T-helper 2 cell treated with Interferon-gamma antibody and Interleukin-4, amounts not matched to agents 5 μg/mL and 100 μg/mL, for 36 hours (primary cell): ENCODE data around the gene EHD1.

Experiments used
- DNase-seq: peaks from one replicate; pipeline ENCODE4 v3.0.0; 2021; ENCODE audit warnings: low spot score
- H3K27ac Mint-ChIP-seq: one replicate; pipeline ENCODE4 v1.8.0; 2021; ENCODE audit warnings: mild to moderate bottlenecking, mixed read lengths
- H3K27me3 Mint-ChIP-seq: one replicate; pipeline ENCODE4 v1.8.0; 2021; ENCODE audit warnings: low read depth, mixed read lengths
- H3K36me3 Mint-ChIP-seq: one replicate; pipeline ENCODE4 v1.8.0; 2021; ENCODE audit warnings: low read depth, mixed read lengths
- H3K4me1 Mint-ChIP-seq: one replicate; pipeline ENCODE4 v1.8.0; 2021; ENCODE audit warnings: low read depth, mixed read lengths
- H3K4me3 Mint-ChIP-seq: one replicate; pipeline ENCODE4 v1.8.0; 2022; ENCODE audit warnings: mild to moderate bottlenecking, moderate library complexity, mixed read lengths
- H3K9me3 Mint-ChIP-seq: one replicate; pipeline ENCODE4 v1.8.0; 2021; ENCODE audit warnings: mixed read lengths

Gene EHD1

GRCh38 chr11:64877390-64878222 is 815 bp downstream of the EHD1 start:
- H3K9me3 Mint-ChIP-seq: no peaks in the 10 kb centered on the region
- H3K27me3 Mint-ChIP-seq: no peaks in the 10 kb centered on the region
- H3K4me3 Mint-ChIP-seq: peak overlapping the region; percentile 97
- H3K4me1 Mint-ChIP-seq: peaks cover 59% of the 10 kb centered on the region
- DNase-seq: peak; percentile 65
- H3K36me3 Mint-ChIP-seq: peaks cover 44% of the 10 kb centered on the region
- H3K27ac Mint-ChIP-seq: peak overlapping the region; percentile 79

- no peaks in the 10 kb centered on the region for H3K9me3 Mint-ChIP-seq
- peaks cover 62% of the 10 kb centered on the region for H3K4me1 Mint-ChIP-seq
- peak overlapping the region; percentile 97 for H3K4me3 Mint-ChIP-seq
- peaks cover 47% of the 10 kb centered on the region for H3K36me3 Mint-ChIP-seq
- H3K27ac Mint-ChIP-seq: peak overlapping the region; percentile 79
- no peaks in the 10 kb centered on the region for H3K27me3 Mint-ChIP-seq
- no peak for DNase-seq
Measured at GRCh38 chr11:64876835-64877341, 1.5 kb downstream of the EHD1 start.

- peak overlapping the region; percentile 79 for H3K27ac Mint-ChIP-seq
- peak overlapping the region; percentile 97 for H3K4me3 Mint-ChIP-seq
- no peaks in the 10 kb centered on the region for H3K9me3 Mint-ChIP-seq
- no peaks in the 10 kb centered on the region for H3K27me3 Mint-ChIP-seq
- DNase-seq: peak; percentile 64
- H3K36me3 Mint-ChIP-seq: peaks cover 52% of the 10 kb centered on the region
- H3K4me1 Mint-ChIP-seq: peaks cover 66% of the 10 kb centered on the region
Measured at GRCh38 chr11:64876229-64876750, 2.1 kb downstream of the EHD1 start.

GRCh38 chr11:64875369-64876228 is 2.8 kb downstream of the EHD1 start:
- peak overlapping the region; percentile 79 for H3K27ac Mint-ChIP-seq
- H3K4me1 Mint-ChIP-seq: peaks cover 61% of the 10 kb centered on the region
- peak overlapping the region; percentile 97 for H3K4me3 Mint-ChIP-seq
- no peaks in the 10 kb centered on the region for H3K9me3 Mint-ChIP-seq
- H3K27me3 Mint-ChIP-seq: no peaks in the 10 kb centered on the region
- DNase-seq: no peak
- H3K36me3 Mint-ChIP-seq: peaks cover 54% of the 10 kb centered on the region

- peak overlapping the region; percentile 97 for H3K4me3 Mint-ChIP-seq
Measured at GRCh38 chr11:64874308-64875240, 3.8 kb downstream of the EHD1 start.

GRCh38 chr11:64872790-64873488 is 5.5 kb downstream of the EHD1 start:
- Mint-ChIP-seq H3K9me3 (no peaks in the 10 kb centered on the region), H3K36me3 (peaks cover 66% of the 10 kb centered on the region), H3K4me3 (peak overlapping the region; percentile 38), H3K27ac (peak overlapping the region; percentile 31), H3K4me1 (peaks cover 62% of the 10 kb centered on the region), H3K27me3 (no peaks in the 10 kb centered on the region)
- DNase-seq: no peak

More at GRCh38 chr11:64874308-64875240, 3.8 kb downstream of the EHD1 start:
- no peaks in the 10 kb centered on the region for H3K9me3 Mint-ChIP-seq
- H3K4me1 Mint-ChIP-seq: peaks cover 56% of the 10 kb centered on the region
- peak overlapping the region; percentile 50 for H3K27ac Mint-ChIP-seq
- no peak for DNase-seq
- no peaks in the 10 kb centered on the region for H3K27me3 Mint-ChIP-seq
- H3K36me3 Mint-ChIP-seq: peaks cover 55% of the 10 kb centered on the region

GRCh38 chr11:64871492-64871891 is 6.9 kb downstream of the EHD1 start:
- peak overlapping the region; percentile 76 for H3K4me3 Mint-ChIP-seq
- DNase-seq: no peak
- H3K4me1 Mint-ChIP-seq: peaks cover 61% of the 10 kb centered on the region
- H3K27me3 Mint-ChIP-seq: no peaks in the 10 kb centered on the region
- peak overlapping the region; percentile 82 for H3K27ac Mint-ChIP-seq
- peaks cover 63% of the 10 kb centered on the region for H3K36me3 Mint-ChIP-seq
- no peaks in the 10 kb centered on the region for H3K9me3 Mint-ChIP-seq

GRCh38 chr11:64870893-64871466 is 7.4 kb downstream of the EHD1 start:
- peaks cover 3% of the 10 kb centered on the region for H3K9me3 Mint-ChIP-seq
- no peaks in the 10 kb centered on the region for H3K27me3 Mint-ChIP-seq
- DNase-seq: no peak
- peak overlapping the region; percentile 76 for H3K4me3 Mint-ChIP-seq
- peaks cover 63% of the 10 kb centered on the region for H3K36me3 Mint-ChIP-seq
- H3K27ac Mint-ChIP-seq: peak overlapping the region; percentile 82
- peaks cover 60% of the 10 kb centered on the region for H3K4me1 Mint-ChIP-seq

- peak overlapping the region; percentile 23 for H3K27ac Mint-ChIP-seq
- H3K36me3 Mint-ChIP-seq: peaks cover 63% of the 10 kb centered on the region
- peaks cover 8% of the 10 kb centered on the region for H3K9me3 Mint-ChIP-seq
- H3K27me3 Mint-ChIP-seq: no peaks in the 10 kb centered on the region
- H3K4me1 Mint-ChIP-seq: peaks cover 60% of the 10 kb centered on the region
- H3K4me3 Mint-ChIP-seq: peak overlapping the region; percentile 68
- DNase-seq: no peak
Measured at GRCh38 chr11:64870176-64870892, 8.1 kb downstream of the EHD1 start.

- H3K27ac Mint-ChIP-seq: peak overlapping the region; percentile 76
- H3K9me3 Mint-ChIP-seq: peaks cover 8% of the 10 kb centered on the region
- H3K4me1 Mint-ChIP-seq: peaks cover 63% of the 10 kb centered on the region
- peaks cover 63% of the 10 kb centered on the region for H3K36me3 Mint-ChIP-seq
- no peak for DNase-seq
- H3K4me3 Mint-ChIP-seq: peak overlapping the region; percentile 68
- no peaks in the 10 kb centered on the region for H3K27me3 Mint-ChIP-seq
Measured at GRCh38 chr11:64869571-64870175, 8.7 kb downstream of the EHD1 start.

GRCh38 chr11:64868904-64869570 is 9.4 kb downstream of the EHD1 start:
- H3K9me3 Mint-ChIP-seq: peaks cover 8% of the 10 kb centered on the region
- DNase-seq: no peak
- H3K27me3 Mint-ChIP-seq: no peaks in the 10 kb centered on the region
- H3K4me1 Mint-ChIP-seq: peaks cover 61% of the 10 kb centered on the region
- peak overlapping the region; percentile 76 for H3K27ac Mint-ChIP-seq
- peaks cover 57% of the 10 kb centered on the region for H3K36me3 Mint-ChIP-seq
- peak overlapping the region; percentile 69 for H3K4me3 Mint-ChIP-seq
